Globus pallidus (tissue), 1 donor: ENCODE data around the gene CCDC9.
"Not testable (repeated sequence)": the region's sequence is repeated elsewhere in the genome, so short reads cannot be mapped to it uniquely, and the experiment has no call there.

ENCODE experiments used
- DNase-seq: peaks from one replicate; pipeline ENCODE4 v3.0.0-alpha.2; 2015; ENCODE audit warnings: low spot score

Gene CCDC9

DNA sequence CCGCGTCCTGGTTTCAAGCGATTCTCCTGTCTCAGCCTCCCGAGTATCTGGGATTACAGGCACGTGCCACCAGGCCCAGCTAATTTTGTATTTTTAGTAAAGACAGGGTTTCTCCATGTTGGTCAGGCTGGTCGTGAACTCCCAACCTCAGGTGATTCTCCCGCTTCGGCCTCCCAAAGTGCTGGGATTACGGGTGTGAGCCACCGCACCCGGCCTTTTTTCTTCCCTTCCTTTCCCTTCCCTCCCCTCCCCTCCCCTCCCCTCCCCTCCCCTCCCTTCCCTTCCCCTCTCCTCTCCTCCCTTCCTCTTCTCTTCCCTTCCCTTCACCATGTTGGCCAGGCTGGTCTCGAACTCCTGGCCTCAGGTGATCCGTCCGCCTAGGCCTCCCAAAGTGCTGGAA lies 44.5 kb downstream of the CCDC9 start:
- not testable (repeated sequence) for DNase-seq

DNA sequence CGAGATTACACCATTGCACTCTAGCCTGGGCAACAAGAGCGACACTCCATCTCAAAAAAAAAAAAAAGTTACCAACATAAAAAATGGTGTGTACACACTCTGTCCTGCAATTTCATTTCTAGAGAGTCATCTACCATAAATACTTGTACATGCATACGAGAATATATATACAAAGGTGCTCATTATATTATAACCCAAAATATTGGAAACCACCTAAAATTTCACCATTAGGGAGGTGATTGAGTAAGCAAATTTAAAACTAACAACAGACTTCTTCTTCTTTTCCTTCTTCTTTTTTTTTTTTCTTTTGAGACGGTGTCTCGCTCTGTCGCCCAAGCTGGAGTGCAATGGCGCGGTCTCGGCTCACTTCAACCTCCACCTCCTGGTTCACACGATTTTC lies 45.9 kb downstream of the CCDC9 start:
- DNase-seq, result no peak

- no peak for DNase-seq
Measured at GRCh38 chr19:47303966-47304365, 47.6 kb downstream of the CCDC9 start.

DNA sequence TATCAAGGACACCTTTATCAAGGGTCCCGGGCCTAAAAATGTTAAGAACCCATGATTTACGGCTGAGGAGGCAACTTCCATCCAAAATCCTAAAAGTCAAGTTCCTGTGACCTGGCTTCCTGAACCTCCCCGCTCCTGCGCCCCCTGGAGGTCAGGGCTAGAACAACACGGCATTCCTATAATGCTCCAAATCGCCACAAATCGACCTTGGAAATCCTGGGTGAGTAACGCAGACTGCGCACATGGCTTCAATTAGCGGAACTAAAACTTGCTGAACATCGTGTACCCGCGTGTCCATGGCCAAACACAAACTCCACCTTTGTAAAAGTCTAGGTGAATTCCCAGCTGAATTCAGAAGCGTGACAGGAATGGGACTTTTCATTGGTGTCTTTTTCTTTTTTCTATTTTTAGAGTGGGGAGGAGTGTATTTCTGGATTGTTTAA lies 49.0 kb downstream of the CCDC9 start:
- DNase-seq, result no peak

GRCh38 chr19:47306303-47306702 lies 50.0 kb downstream of the CCDC9 start:
- no peak for DNase-seq

DNA sequence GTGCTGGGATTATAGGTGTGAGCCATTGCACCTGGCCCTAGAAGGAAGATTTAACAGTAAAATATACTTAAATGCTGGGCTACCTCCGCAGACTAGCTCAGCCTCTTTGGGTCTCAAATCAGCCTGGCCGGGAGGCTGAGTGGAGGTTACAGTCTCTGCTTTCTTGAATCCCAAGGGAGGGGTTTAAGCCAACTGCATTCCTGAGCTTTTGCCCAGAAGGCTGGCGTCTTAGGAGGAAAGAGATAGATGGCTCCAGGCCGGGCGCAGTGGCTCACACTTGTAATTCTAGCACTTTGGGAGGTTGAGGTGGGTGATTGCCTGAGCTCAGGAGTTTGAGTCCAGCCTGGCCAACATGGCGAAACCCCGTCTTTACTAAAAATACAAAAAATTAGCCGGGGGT lies 52.7 kb downstream of the CCDC9 start:
- DNase-seq, result no peak

- DNase-seq, result no peak
Measured at GRCh38 chr19:47309608-47310007, 53.3 kb downstream of the CCDC9 start, which contains the start of gene C5AR1. Gene C5AR1, plus strand, starts transcription at chr19:47309861. Its CDS starts 35 bp downstream, at chr19:47309896.

GRCh38 chr19:47310323-47310722 lies 54.0 kb downstream of the CCDC9 start:
- no peak for DNase-seq

DNA sequence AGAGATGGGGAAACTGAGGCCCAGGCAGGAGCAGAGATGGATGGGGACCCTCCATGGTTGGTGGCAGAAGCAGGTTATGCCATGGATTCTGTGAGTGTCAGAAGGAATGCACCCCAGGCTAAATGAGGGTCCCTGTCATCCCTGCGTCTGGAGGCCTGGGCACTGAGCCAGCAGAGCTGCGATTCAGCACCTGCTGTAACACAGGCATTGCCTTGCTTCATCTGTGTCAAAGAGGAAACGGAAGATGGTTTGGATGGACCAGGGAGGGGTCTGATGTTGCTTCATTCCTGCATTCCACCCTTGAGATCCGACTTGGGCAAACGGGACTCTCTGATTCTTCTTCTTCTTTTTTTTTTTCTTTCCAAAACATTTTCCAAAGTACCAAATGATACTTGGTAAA lies 54.5 kb downstream of the CCDC9 start:
- no peak for DNase-seq

DNA sequence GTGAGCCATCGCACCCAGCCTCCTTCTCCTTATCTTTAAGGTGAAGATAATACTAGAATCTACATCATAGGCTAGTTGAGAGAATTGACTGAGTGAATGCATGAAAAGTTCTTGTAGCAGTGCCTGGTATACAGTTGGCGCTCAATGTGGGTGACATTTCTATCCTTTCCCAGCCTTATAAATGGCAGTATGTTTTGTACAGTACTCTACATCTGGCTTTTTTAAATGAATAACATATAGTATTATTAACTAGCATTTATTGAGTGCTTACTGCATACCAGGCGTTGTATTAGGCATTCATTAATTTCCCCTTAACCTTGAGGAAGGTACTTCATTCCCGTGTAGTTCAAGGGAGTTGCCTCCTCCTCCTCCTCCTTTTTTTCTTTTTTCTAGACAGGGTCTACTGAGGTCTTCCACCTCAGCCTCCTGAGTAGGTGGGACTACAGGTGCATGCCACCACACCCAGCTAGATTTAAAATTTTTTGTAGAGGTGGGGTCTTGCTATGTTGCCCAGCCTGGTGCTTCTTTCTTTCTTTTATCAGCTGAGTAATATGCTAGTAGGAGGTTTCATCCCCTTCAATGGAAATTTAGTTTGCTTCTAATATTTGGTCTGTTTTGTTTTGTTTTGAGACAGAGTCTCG lies 56.2 kb downstream of the CCDC9 start:
- no peak for DNase-seq

GRCh38 chr19:47313754-47314295 lies 57.5 kb downstream of the CCDC9 start:
- no peak for DNase-seq

- peak; percentile 53 for DNase-seq
Measured at GRCh38 chr19:47315125-47315821, 58.9 kb downstream of the CCDC9 start.

GRCh38 chr19:47316513-47316912 lies 60.2 kb downstream of the CCDC9 start:
- DNase-seq, result no peak

DNA sequence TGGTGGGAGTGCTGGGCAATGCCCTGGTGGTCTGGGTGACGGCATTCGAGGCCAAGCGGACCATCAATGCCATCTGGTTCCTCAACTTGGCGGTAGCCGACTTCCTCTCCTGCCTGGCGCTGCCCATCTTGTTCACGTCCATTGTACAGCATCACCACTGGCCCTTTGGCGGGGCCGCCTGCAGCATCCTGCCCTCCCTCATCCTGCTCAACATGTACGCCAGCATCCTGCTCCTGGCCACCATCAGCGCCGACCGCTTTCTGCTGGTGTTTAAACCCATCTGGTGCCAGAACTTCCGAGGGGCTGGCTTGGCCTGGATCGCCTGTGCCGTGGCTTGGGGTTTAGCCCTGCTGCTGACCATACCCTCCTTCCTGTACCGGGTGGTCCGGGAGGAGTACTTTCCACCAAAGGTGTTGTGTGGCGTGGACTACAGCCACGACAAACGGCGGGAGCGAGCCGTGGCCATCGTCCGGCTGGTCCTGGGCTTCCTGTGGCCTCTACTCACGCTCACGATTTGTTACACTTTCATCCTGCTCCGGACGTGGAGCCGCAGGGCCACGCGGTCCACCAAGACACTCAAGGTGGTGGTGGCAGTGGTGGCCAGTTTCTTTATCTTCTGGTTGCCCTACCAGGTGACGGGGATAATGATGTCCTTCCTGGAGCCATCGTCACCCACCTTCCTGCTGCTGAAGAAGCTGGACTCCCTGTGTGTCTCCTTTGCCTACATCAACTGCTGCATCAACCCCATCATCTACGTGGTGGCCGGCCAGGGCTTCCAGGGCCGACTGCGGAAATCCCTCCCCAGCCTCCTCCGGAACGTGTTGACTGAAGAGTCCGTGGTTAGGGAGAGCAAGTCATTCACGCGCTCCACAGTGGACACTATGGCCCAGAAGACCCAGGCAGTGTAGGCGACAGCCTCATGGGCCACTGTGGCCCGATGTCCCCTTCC lies 63.9 kb downstream of the CCDC9 start:
- no peak for DNase-seq
